Activated T-helper 2 cell treated with anti-CD3 and anti-CD28 coated beads, Interferon-gamma antibody, Interleukin-2, Interleukin-4, amounts not matched to agents 10 μg/mL and 5 μg/mL and 100 μg/mL, durations not matched to agents 14 hours and 24 hours and 36 hours (primary cell): ENCODE results near the gene CD34. TPM values are rescaled to one million over a fixed set of nuclear protein-coding genes. Genes with fewer than 3 reads are reported as not detected.
A peak's percentile ranks its signal among the peaks of the same experiment; 100 is the strongest.
"Not testable (repeated sequence)": the region's sequence is repeated elsewhere in the genome, so short reads cannot be mapped to it uniquely, and the experiment has no call there.

Experiments
- DNase-seq: peaks from one replicate; pipeline ENCODE4 v3.0.0; 2021; ENCODE audit warnings: low spot score
- H3K27ac Mint-ChIP-seq: one replicate; pipeline ENCODE4 v1.8.0; 2021; ENCODE audit warnings: mixed read lengths
- H3K27me3 Mint-ChIP-seq: one replicate; pipeline ENCODE4 v1.8.0; 2021; ENCODE audit warnings: low read depth, mixed read lengths
- H3K36me3 Mint-ChIP-seq: one replicate; pipeline ENCODE4 v1.8.0; 2021; ENCODE audit warnings: low read depth, mixed read lengths
- H3K4me1 Mint-ChIP-seq: one replicate; pipeline ENCODE4 v1.8.0; 2021; ENCODE audit warnings: low read depth, mixed read lengths
- H3K4me3 Mint-ChIP-seq: one replicate; pipeline ENCODE4 v1.8.0; 2021; ENCODE audit warnings: low read depth, mild to moderate bottlenecking, moderate library complexity, mixed read lengths
- H3K9me3 Mint-ChIP-seq: one replicate; pipeline ENCODE4 v1.8.0; 2021; ENCODE audit warnings: mixed read lengths
- intact Hi-C: fragments of 100-400 bp; cut with micrococcal nuclease; formaldehyde crosslinking; loops from one replicate; pipeline ENCODE4 v1.15.1; 2023
- total RNA-seq: library from RNA; stranded (reverse); gene quantifications from 2 replicates; pipeline ENCODE4 v1.2.3, GENCODE V29; 2022

CD34 gene
- total RNA-seq, 1 donor from 2014 or later: not detected

DNA sequence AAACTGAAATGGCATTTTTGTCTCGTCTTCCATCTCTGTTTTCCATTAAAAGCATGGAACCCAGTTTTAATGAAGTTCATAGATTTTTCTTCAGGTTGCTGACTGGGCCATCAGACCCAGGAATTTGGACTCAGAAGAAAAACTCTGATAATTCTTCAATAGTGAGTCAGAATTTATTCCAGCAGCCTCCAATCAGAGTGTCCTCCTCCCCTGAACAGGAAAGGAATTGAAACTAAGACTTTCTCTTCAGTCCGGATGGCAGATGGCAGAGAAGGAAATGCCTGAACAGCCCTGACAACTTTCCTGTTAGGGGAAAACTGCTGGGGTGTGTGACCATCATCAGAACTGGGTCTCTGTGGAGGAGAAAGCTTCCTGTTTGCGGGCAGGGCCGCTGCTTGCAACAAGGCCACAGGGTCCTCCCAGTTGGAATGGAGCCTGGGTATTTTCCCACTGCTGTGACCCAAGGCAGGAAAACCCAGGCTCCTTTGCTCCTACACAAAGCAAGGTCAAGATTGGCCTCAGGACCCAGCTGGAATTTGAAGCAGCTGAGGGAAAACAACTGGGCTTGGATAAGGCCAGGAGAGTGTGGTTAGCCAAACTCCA lies 20.7 kb downstream of the CD34 start:
- no peaks in the 10 kb centered on the region for H3K36me3 Mint-ChIP-seq
- no peak overlapping the region for H3K4me3 Mint-ChIP-seq
- intact Hi-C loops: no loop called here
- H3K27ac Mint-ChIP-seq: no peak overlapping the region
- no peaks in the 10 kb centered on the region for H3K9me3 Mint-ChIP-seq
- peaks cover 19% of the 10 kb centered on the region for H3K27me3 Mint-ChIP-seq
- peaks cover 9% of the 10 kb centered on the region for H3K4me1 Mint-ChIP-seq
- no peak for DNase-seq

DNA sequence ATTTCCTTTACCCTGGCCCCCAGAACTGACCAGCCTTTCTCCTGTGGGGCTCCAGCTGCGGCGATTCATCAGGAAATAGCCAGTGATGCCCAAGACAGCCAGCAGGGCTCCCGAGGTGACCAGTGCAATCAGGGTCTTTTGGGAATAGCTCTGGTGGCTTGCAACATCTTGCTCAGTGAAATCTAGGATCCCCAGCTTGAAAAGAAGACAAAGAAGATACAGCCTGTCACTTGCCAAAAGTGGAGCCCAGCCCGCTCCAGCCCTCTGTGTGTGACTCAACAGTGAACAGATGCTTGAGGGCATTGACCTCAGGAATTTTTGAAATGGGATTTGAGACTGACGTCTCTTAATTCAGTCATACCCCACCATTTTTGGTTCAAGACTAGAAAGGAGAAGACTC lies 22.3 kb downstream of the CD34 start:
- Mint-ChIP-seq H3K27me3 (peaks cover 12% of the 10 kb centered on the region), H3K27ac (no peak overlapping the region), H3K36me3 (no peaks in the 10 kb centered on the region), H3K9me3 (no peaks in the 10 kb centered on the region), H3K4me3 (no peak overlapping the region), H3K4me1 (peaks cover 25% of the 10 kb centered on the region)
- intact Hi-C loops: no loop called here
- DNase-seq: no peak

DNA sequence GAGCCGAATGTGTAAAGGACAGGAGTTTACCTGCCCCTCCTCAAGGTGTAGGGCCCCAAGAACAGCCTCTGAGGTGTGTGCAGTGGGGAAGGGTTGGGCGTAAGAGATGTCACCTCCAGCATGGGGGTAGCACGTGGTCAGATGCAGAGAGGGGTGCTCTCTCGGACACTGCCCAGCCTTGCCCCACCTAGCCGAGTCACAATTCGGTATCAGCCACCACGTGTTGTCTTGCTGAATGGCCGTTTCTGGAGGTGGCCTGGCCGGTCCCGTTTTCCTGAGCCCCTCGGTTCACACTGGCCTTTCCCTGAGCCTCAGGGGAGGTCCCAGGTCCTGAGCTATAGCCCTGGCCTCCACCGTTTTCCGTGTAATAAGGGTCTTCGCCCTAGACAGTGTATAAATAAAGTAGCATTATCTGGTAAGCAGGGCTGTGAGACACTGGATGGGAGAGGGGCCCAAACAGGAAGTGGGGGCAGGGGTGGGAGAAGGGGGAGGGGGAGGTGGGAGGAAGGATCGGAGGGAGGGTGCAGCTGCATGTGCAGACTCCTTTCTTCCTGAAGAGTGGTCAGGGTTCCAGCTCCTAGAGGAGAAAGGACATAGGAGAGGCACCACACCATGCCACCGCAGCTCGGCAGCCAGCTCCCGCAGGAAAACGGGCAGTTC lies 23.3 kb downstream of the CD34 start:
- H3K36me3 Mint-ChIP-seq: no peaks in the 10 kb centered on the region
- intact Hi-C loops: no loop called here
- H3K9me3 Mint-ChIP-seq: no peaks in the 10 kb centered on the region

GRCh38 chr1:207886227-207886626 lies 24.7 kb downstream of the CD34 start:
- DNase-seq: no peak
- Mint-ChIP-seq H3K4me1 (peaks cover 41% of the 10 kb centered on the region), H3K4me3 (no peak overlapping the region), H3K36me3 (no peaks in the 10 kb centered on the region), H3K27ac (no peak overlapping the region), H3K9me3 (no peaks in the 10 kb centered on the region), H3K27me3 (peaks cover 4% of the 10 kb centered on the region)
- intact Hi-C loops: no loop called here

More for the DNA sequence above, 23.3 kb downstream of the CD34 start:
- Mint-ChIP-seq H3K27ac (no peak overlapping the region), H3K27me3 (peaks cover 4% of the 10 kb centered on the region), H3K4me3 (no peak overlapping the region), H3K4me1 (peaks cover 33% of the 10 kb centered on the region)
- no peak for DNase-seq

GRCh38 chr1:207885129-207886032 lies 25.5 kb downstream of the CD34 start:
- Mint-ChIP-seq H3K4me1 (peaks cover 41% of the 10 kb centered on the region), H3K4me3 (no peak overlapping the region), H3K27ac (peak overlapping the region; percentile 94), H3K36me3 (no peaks in the 10 kb centered on the region), H3K27me3 (peaks cover 4% of the 10 kb centered on the region), H3K9me3 (no peaks in the 10 kb centered on the region)
- peak; percentile 53 for DNase-seq
- intact Hi-C loops: loop anchor here (1.0 kb wide), 1 partner anchor 78 kb away; no protein-coding TSS in a partner anchor

- Mint-ChIP-seq H3K4me3 (no peak overlapping the region), H3K9me3 (no peaks in the 10 kb centered on the region), H3K36me3 (no peaks in the 10 kb centered on the region), H3K27me3 (peaks cover 2% of the 10 kb centered on the region), H3K4me1 (peaks cover 44% of the 10 kb centered on the region), H3K27ac (peak overlapping the region; percentile 94)
- no peak for DNase-seq
- intact Hi-C loops: loop anchor here (1.0 to 5.0 kb wide), 2 partner anchors 79 to 132 kb away; partner anchors contain the start of gene CD46
Observed at GRCh38 chr1:207884266-207885029, 26.5 kb downstream of the CD34 start.

DNA sequence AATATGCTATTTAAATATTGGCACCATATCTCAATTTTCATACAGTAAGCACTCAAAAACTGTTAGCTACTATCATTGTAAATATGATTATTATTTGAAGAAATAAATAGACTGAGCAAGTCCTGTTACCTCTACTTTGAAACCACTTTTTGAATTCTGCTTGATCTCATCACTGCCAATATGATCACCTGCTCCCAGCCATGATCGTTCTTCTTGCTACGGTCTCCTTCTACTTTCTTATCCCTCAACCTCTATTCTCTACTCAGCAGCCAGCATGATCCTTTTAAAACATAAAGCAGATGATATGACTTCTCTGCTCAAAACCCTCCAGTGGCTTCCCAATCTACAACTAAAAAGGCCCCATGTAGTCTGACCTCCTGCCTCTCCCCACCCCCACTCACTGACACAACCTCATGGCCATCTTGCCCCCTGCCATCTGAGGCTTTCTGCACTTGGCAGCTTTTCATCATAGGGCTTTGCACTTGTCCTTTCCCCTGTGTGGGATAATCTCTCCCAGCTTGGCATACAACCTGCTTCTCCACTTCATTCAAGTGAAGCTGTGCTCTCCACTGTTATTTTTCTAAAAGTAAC lies 27.2 kb downstream of the CD34 start:
- intact Hi-C loops: loop anchor here (1.0 to 5.0 kb wide), 5 partner anchors 10 to 131 kb away; partner anchors contain the start of gene CD46
- no peak for DNase-seq
- no peaks in the 10 kb centered on the region for H3K27me3 Mint-ChIP-seq
- no peaks in the 10 kb centered on the region for H3K36me3 Mint-ChIP-seq
- H3K4me1 Mint-ChIP-seq: peaks cover 51% of the 10 kb centered on the region
- H3K9me3 Mint-ChIP-seq: no peaks in the 10 kb centered on the region
- peak overlapping the region; percentile 94 for H3K27ac Mint-ChIP-seq
- peak overlapping the region; percentile 83 for H3K4me3 Mint-ChIP-seq

DNA sequence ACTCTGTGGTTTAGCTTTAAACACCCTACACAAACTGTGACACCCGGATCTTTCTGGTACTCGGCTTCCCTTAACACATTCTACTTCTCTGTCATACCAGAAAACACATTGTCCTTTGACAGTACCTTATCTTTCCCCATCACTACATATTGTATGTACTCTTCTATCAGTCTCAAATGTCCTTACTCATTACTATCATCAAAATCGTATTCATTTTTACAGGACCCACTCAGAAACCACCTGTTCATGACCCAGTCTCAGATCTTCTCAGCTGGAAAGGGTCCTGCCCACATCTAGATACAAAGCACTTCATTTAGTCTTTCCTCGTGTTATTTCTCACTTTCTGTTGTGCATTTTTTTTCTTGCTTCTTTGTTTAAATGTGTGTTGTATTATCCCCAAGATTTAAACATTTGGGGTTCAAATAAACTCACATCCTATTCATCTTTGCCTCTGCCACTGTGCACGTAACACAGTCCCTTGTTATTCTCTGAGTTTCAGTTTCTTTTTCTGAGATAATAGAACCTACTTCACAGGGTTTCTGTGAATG lies 27.7 kb downstream of the CD34 start:
- H3K27me3 Mint-ChIP-seq: no peaks in the 10 kb centered on the region
- H3K4me1 Mint-ChIP-seq: peaks cover 51% of the 10 kb centered on the region
- peak overlapping the region; percentile 83 for H3K4me3 Mint-ChIP-seq
- intact Hi-C loops: loop anchor here (1.0 to 5.0 kb wide), 5 partner anchors 10 to 131 kb away; partner anchors contain the start of gene CD46
- H3K36me3 Mint-ChIP-seq: no peaks in the 10 kb centered on the region
- no peak for DNase-seq
- no peaks in the 10 kb centered on the region for H3K9me3 Mint-ChIP-seq
- peak overlapping the region; percentile 94 for H3K27ac Mint-ChIP-seq

- no peaks in the 10 kb centered on the region for H3K9me3 Mint-ChIP-seq
- H3K4me3 Mint-ChIP-seq: peak overlapping the region; percentile 83
- peak overlapping the region; percentile 94 for H3K27ac Mint-ChIP-seq
- intact Hi-C loops: loop anchor here (1.0 to 5.0 kb wide), 5 partner anchors 9 to 130 kb away; partner anchors contain the start of gene CD46
- H3K27me3 Mint-ChIP-seq: no peaks in the 10 kb centered on the region
- no peaks in the 10 kb centered on the region for H3K36me3 Mint-ChIP-seq
- peaks cover 51% of the 10 kb centered on the region for H3K4me1 Mint-ChIP-seq
- DNase-seq: no peak
Observed at GRCh38 chr1:207882692-207883091, 28.2 kb downstream of the CD34 start.

DNA sequence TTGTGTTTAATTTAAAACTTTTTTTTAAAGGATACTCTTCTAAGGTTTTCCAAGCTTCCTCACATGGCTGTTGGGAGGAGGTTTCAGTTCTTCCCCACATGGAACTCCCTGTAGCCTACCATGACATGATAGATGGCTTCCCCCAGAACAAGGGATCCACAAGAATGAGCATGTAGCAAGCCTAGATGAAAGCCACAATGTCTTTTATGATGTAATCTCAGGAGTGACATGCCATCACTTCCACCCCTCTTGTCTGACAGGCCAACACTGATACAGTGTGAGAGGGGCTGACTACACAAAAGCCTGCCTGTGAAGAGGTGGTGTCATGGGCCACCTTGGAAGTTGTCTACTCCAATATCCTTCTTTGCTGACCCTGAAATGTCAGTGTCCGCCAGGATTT lies 32.0 kb downstream of the CD34 start:
- H3K4me1 Mint-ChIP-seq: peaks cover 50% of the 10 kb centered on the region
- intact Hi-C loops: no loop called here

GRCh38 chr1:207877914-207878313 lies 33.0 kb downstream of the CD34 start:
- H3K27me3 Mint-ChIP-seq, intact Hi-C loops: not testable (repeated sequence)
- peaks cover 51% of the 10 kb centered on the region for H3K4me1 Mint-ChIP-seq

More for the DNA sequence above, 32.0 kb downstream of the CD34 start:
- H3K27me3 Mint-ChIP-seq: no peaks in the 10 kb centered on the region
- H3K9me3 Mint-ChIP-seq: no peaks in the 10 kb centered on the region
- DNase-seq: no peak
- H3K4me3 Mint-ChIP-seq: no peak overlapping the region
- no peaks in the 10 kb centered on the region for H3K36me3 Mint-ChIP-seq
- no peak overlapping the region for H3K27ac Mint-ChIP-seq

More at GRCh38 chr1:207877914-207878313, 33.0 kb downstream of the CD34 start:
- not testable (repeated sequence) for H3K27ac Mint-ChIP-seq, H3K9me3 Mint-ChIP-seq, H3K36me3 Mint-ChIP-seq, DNase-seq, H3K4me3 Mint-ChIP-seq
